Activated CD4-positive, alpha-beta memory T cell treated with anti-CD3 and anti-CD28 coated beads for 36 hours (primary cell): Measurements from ENCODE around the gene CTDP1. TPM values are rescaled to one million over a fixed set of nuclear protein-coding genes. Genes with fewer than 3 reads are reported as not detected.

Source experiments
- CTCF ChIA-PET: fragments of 350-600 bp; sonication (Branson Sonifier 250); formaldehyde crosslinking; loops from one replicate; lab custom pipeline; 2021; ENCODE audit warnings: antibody characterized with exemption, inconsistent platforms; lab: Charles Lee
- POLR2A ChIA-PET: fragments of 350-600 bp; sonication (Branson Sonifier 250); formaldehyde crosslinking; loops from one replicate; lab custom pipeline; 2021; ENCODE audit warnings: antibody characterized with exemption; lab: Charles Lee
- DNase-seq: peaks from one replicate; pipeline ENCODE4 v3.0.0-alpha.2; 2020
- H3K27ac Mint-ChIP-seq: one replicate; pipeline ENCODE4 v1.8.0; 2021; ENCODE audit warnings: mixed read lengths
- H3K27me3 Mint-ChIP-seq: one replicate; pipeline ENCODE4 v1.8.0; 2021; ENCODE audit warnings: mixed read lengths
- H3K36me3 Mint-ChIP-seq: one replicate; pipeline ENCODE4 v1.8.0; 2021; ENCODE audit warnings: mixed read lengths
- H3K4me1 Mint-ChIP-seq: one replicate; pipeline ENCODE4 v1.8.0; 2021; ENCODE audit warnings: low read depth, mixed read lengths
- H3K4me3 Mint-ChIP-seq: one replicate; pipeline ENCODE4 v1.8.0; 2021; ENCODE audit warnings: mild to moderate bottlenecking, mixed read lengths
- H3K9me3 Mint-ChIP-seq: one replicate; pipeline ENCODE4 v1.8.0; 2021; ENCODE audit warnings: mixed read lengths
- intact Hi-C: fragments of 100-400 bp; cut with micrococcal nuclease; formaldehyde crosslinking; loops from one replicate; pipeline ENCODE4 v1.15.1; 2023
- total RNA-seq, 2 experiments: library from RNA; stranded (reverse); gene quantifications; one replicate each; pipeline ENCODE4 v1.2.3, GENCODE V29; 2021

The CTDP1 gene
- total RNA-seq, 2 experiments from 2014 or later = 35.4 to 36.0 TPM

- Mint-ChIP-seq H3K36me3 (peaks cover 32% of the 10 kb centered on the region), H3K27me3 (no peaks in the 10 kb centered on the region), H3K4me1 (peaks cover 15% of the 10 kb centered on the region), H3K4me3 (no peak overlapping the region), H3K9me3 (no peaks in the 10 kb centered on the region), H3K27ac (no peak overlapping the region)
- ChIA-PET POLR2A (no interaction called here), CTCF (no interaction called here)
- intact Hi-C loops = no loop called here
- DNase-seq = no peak
Observed at GRCh38 chr18:79695856-79696850, 16.6 kb downstream of the CTDP1 start.

GRCh38 chr18:79697178-79697577 lies 17.6 kb downstream of the CTDP1 start:
- intact Hi-C loops = no loop called here
- ChIA-PET CTCF (no interaction called here), POLR2A (no interaction called here)
- H3K4me1 Mint-ChIP-seq = peaks cover 14% of the 10 kb centered on the region
- H3K4me3 Mint-ChIP-seq = no peak overlapping the region
- H3K27me3 Mint-ChIP-seq = no peaks in the 10 kb centered on the region
- peaks cover 37% of the 10 kb centered on the region for H3K36me3 Mint-ChIP-seq
- no peak overlapping the region for H3K27ac Mint-ChIP-seq
- no peak for DNase-seq
- no peaks in the 10 kb centered on the region for H3K9me3 Mint-ChIP-seq

GRCh38 chr18:79697976-79698375 lies 18.4 kb downstream of the CTDP1 start:
- no peaks in the 10 kb centered on the region for H3K9me3 Mint-ChIP-seq
- no peak for DNase-seq
- ChIA-PET POLR2A (no interaction called here), CTCF (no interaction called here)
- peaks cover 8% of the 10 kb centered on the region for H3K4me1 Mint-ChIP-seq
- H3K4me3 Mint-ChIP-seq = no peak overlapping the region
- H3K27ac Mint-ChIP-seq = peak overlapping the region; percentile 13
- intact Hi-C loops = no loop called here
- no peaks in the 10 kb centered on the region for H3K27me3 Mint-ChIP-seq
- peaks cover 37% of the 10 kb centered on the region for H3K36me3 Mint-ChIP-seq

- H3K4me1 Mint-ChIP-seq = peaks cover 8% of the 10 kb centered on the region
- H3K9me3 Mint-ChIP-seq = no peaks in the 10 kb centered on the region
- intact Hi-C loops = no loop called here
- H3K27ac Mint-ChIP-seq = no peak overlapping the region
- no peak overlapping the region for H3K4me3 Mint-ChIP-seq
- H3K27me3 Mint-ChIP-seq = no peaks in the 10 kb centered on the region
- no peak for DNase-seq
- ChIA-PET CTCF (no interaction called here), POLR2A (no interaction called here)
- H3K36me3 Mint-ChIP-seq = peaks cover 41% of the 10 kb centered on the region
Observed at GRCh38 chr18:79698668-79699335, 19.2 kb downstream of the CTDP1 start.

GRCh38 chr18:79699653-79700052 lies 20.1 kb downstream of the CTDP1 start:
- CTCF ChIA-PET = no interaction called here
- DNase-seq = no peak
- intact Hi-C loops = no loop called here
- Mint-ChIP-seq H3K27ac (no peak overlapping the region), H3K4me1 (peaks cover 5% of the 10 kb centered on the region), H3K27me3 (no peaks in the 10 kb centered on the region), H3K4me3 (no peak overlapping the region), H3K9me3 (no peaks in the 10 kb centered on the region), H3K36me3 (peaks cover 42% of the 10 kb centered on the region)
- POLR2A ChIA-PET = no interaction called here

- H3K4me3 Mint-ChIP-seq = no peak overlapping the region
- peaks cover 53% of the 10 kb centered on the region for H3K36me3 Mint-ChIP-seq
- CTCF ChIA-PET = interaction anchor here (1.1 kb wide), 1 partner anchor 321 kb away, joined by 3 read pairs; no protein-coding TSS in a partner anchor
- POLR2A ChIA-PET = no interaction called here
- H3K4me1 Mint-ChIP-seq = peaks cover 4% of the 10 kb centered on the region
- no peaks in the 10 kb centered on the region for H3K27me3 Mint-ChIP-seq
- intact Hi-C loops = no loop called here
- H3K9me3 Mint-ChIP-seq = no peaks in the 10 kb centered on the region
- no peak overlapping the region for H3K27ac Mint-ChIP-seq
- DNase-seq = no peak
Observed at GRCh38 chr18:79702906-79703305, 23.3 kb downstream of the CTDP1 start.

GRCh38 chr18:79704631-79705030 lies 25.0 kb downstream of the CTDP1 start:
- no peaks in the 10 kb centered on the region for H3K27me3 Mint-ChIP-seq
- peaks cover 7% of the 10 kb centered on the region for H3K4me1 Mint-ChIP-seq
- no peak overlapping the region for H3K4me3 Mint-ChIP-seq
- intact Hi-C loops = no loop called here
- CTCF ChIA-PET = no interaction called here
- no peak for DNase-seq
- POLR2A ChIA-PET = no interaction called here
- H3K27ac Mint-ChIP-seq = no peak overlapping the region
- peaks cover 50% of the 10 kb centered on the region for H3K36me3 Mint-ChIP-seq
- no peaks in the 10 kb centered on the region for H3K9me3 Mint-ChIP-seq

GRCh38 chr18:79705272-79705671 lies 25.7 kb downstream of the CTDP1 start:
- Mint-ChIP-seq H3K27me3 (no peaks in the 10 kb centered on the region), H3K4me1 (peaks cover 7% of the 10 kb centered on the region), H3K36me3 (peaks cover 46% of the 10 kb centered on the region), H3K4me3 (no peak overlapping the region), H3K27ac (no peak overlapping the region), H3K9me3 (no peaks in the 10 kb centered on the region)
- POLR2A ChIA-PET = no interaction called here
- no peak for DNase-seq
- CTCF ChIA-PET = no interaction called here
- intact Hi-C loops = no loop called here

GRCh38 chr18:79706006-79706405 lies 26.4 kb downstream of the CTDP1 start:
- ChIA-PET POLR2A (no interaction called here), CTCF (no interaction called here)
- Mint-ChIP-seq H3K9me3 (no peaks in the 10 kb centered on the region), H3K4me3 (no peak overlapping the region), H3K27ac (no peak overlapping the region), H3K36me3 (peaks cover 43% of the 10 kb centered on the region), H3K27me3 (no peaks in the 10 kb centered on the region), H3K4me1 (peaks cover 7% of the 10 kb centered on the region)
- DNase-seq = no peak
- intact Hi-C loops = no loop called here

- no peak for DNase-seq
- H3K4me1 Mint-ChIP-seq = peaks cover 7% of the 10 kb centered on the region
- no peaks in the 10 kb centered on the region for H3K27me3 Mint-ChIP-seq
- H3K36me3 Mint-ChIP-seq = peaks cover 44% of the 10 kb centered on the region
- no peak overlapping the region for H3K4me3 Mint-ChIP-seq
- no peak overlapping the region for H3K27ac Mint-ChIP-seq
- no peaks in the 10 kb centered on the region for H3K9me3 Mint-ChIP-seq
- intact Hi-C loops = no loop called here
- CTCF ChIA-PET = no interaction called here
- POLR2A ChIA-PET = no interaction called here
Observed at GRCh38 chr18:79706658-79707057, 27.1 kb downstream of the CTDP1 start.

- intact Hi-C loops = no loop called here
- no peak for DNase-seq
- H3K27me3 Mint-ChIP-seq = no peaks in the 10 kb centered on the region
- ChIA-PET POLR2A (no interaction called here), CTCF (no interaction called here)
- peaks cover 46% of the 10 kb centered on the region for H3K36me3 Mint-ChIP-seq
- H3K4me1 Mint-ChIP-seq = peaks cover 7% of the 10 kb centered on the region
- H3K9me3 Mint-ChIP-seq = no peaks in the 10 kb centered on the region
- no peak overlapping the region for H3K4me3 Mint-ChIP-seq
- H3K27ac Mint-ChIP-seq = no peak overlapping the region
Observed at GRCh38 chr18:79707239-79707638, 27.6 kb downstream of the CTDP1 start.

GRCh38 chr18:79707671-79708070 lies 28.1 kb downstream of the CTDP1 start:
- Mint-ChIP-seq H3K9me3 (no peaks in the 10 kb centered on the region), H3K27me3 (no peaks in the 10 kb centered on the region), H3K4me3 (no peak overlapping the region), H3K27ac (peak overlapping the region; percentile 65), H3K4me1 (peaks cover 7% of the 10 kb centered on the region), H3K36me3 (peaks cover 46% of the 10 kb centered on the region)
- intact Hi-C loops = no loop called here
- no peak for DNase-seq
- ChIA-PET POLR2A (no interaction called here), CTCF (no interaction called here)
